H1 (cell line): ENCODE results near the gene QPCTL.

ENCODE experiments used
- BACH1 ChIP-seq: IDR thresholded peaks from 2 replicates; pipeline ENCODE4 v1.6.1; 2012; ENCODE audit warnings: low read length, improper control_type of control experiment
- BRCA1 ChIP-seq: IDR thresholded peaks from 2 replicates; pipeline ENCODE4 v1.6.1; 2012; ENCODE audit warnings: low read depth, low read length, improper control_type of control experiment
- CHD1 ChIP-seq: IDR thresholded peaks from 2 replicates; pipeline ENCODE4 v1.6.1; 2012; ENCODE audit warnings: low read depth, low read length, improper control_type of control experiment
- CTCF ChIP-seq, 3 experiments: IDR thresholded peaks; 1 replicate in 2 of 3; 2 replicates in 1 of 3; pipeline versions ENCODE4 v1.5.1 to v1.6.1; 2011; ENCODE audit warnings: low read length in 3 of 3, mild to moderate bottlenecking in 3 of 3, inconsistent platforms in 2 of 3, low read depth in 1 of 3, moderate library complexity in 1 of 3; ENCODE audit not compliant: insufficient read depth in 1 of 3; ENCODE audit errors: control extremely low read depth in 1 of 3
- JUN ChIP-seq: IDR thresholded peaks from 2 replicates; pipeline ENCODE4 v1.6.1; 2011; ENCODE audit warnings: low read depth, mild to moderate bottlenecking, improper control_type of control experiment, low read length
- JUND ChIP-seq: IDR thresholded peaks from 2 replicates; pipeline ENCODE4 v1.6.1; 2011; ENCODE audit warnings: mild to moderate bottlenecking, improper control_type of control experiment, low read length
- MAFK ChIP-seq: IDR thresholded peaks from 2 replicates; pipeline ENCODE4 v1.6.1; 2012; ENCODE audit warnings: low read depth, mild to moderate bottlenecking, improper control_type of control experiment, low read length
- RAD21 ChIP-seq, 2 experiments: IDR thresholded peaks in 1 of 2; conservative IDR thresholded peaks in 1 of 2; 2 replicates each; pipeline ENCODE4 v1.6.1; 2011; ENCODE audit warnings: low read depth in 2 of 2, low read length in 2 of 2, improper control_type of control experiment in 1 of 2, inconsistent platforms in 1 of 2, mild to moderate bottlenecking in 1 of 2, moderate library complexity in 1 of 2
- SP1 ChIP-seq: IDR thresholded peaks from 2 replicates; pipeline ENCODE4 v1.6.1; 2011; ENCODE audit warnings: low read depth, low read length
- YY1 ChIP-seq: IDR thresholded peaks from 2 replicates; pipeline ENCODE4 v1.6.1; 2011; ENCODE audit warnings: low read depth, mild to moderate bottlenecking, low read length
- TF ChIP-seq, protein P1 (sequence below): fragments of 300-600 bp; sonication (generic); IDR thresholded peaks from 2 replicates; pipeline ENCODE4 v1.7.1; 2012; ENCODE audit warnings: low read length, moderate library complexity, mild to moderate bottlenecking, inconsistent platforms; ENCODE audit not compliant: insufficient replicate concordance

DNA sequence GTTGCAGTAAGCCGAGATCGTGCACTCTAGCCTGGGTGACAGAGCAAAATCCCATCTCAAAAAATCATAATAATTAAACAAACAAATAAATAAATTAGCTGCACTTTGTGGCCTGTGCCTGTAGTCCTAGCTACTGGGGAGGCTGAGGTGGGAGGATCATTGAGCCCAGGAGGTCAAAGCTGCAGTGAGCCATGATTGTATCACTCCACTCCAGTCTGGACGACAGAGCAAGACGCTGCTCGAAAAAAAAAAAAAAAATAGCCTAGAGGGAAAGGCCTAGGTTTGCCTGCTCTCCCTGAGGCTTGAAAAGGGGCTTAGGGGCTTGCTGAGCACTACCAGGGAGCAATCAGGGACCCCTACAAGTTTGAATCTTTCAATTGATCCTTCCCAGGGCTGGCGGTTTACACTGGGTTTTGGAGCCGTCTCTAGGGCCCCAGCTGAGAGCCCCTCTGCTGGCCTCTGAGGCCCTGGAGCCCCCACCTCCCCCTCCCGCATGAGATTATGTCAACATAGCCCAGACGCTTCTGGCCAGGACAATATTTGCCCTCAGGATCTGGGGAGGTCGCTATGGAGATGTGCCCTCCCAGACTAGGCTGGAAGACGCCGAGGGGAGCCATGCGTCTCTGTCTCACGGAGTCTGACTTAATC lies 34.8 kb upstream of the QPCTL start:
- TF ChIP-seq RAD21 (IDR thresholded peaks at IDR 0.05 in 1 of 2, conservative IDR thresholded peaks at IDR 0.05 in 1 of 2; ENCODE audit: low read depth in 2 of 2, low read length in 2 of 2) (no peak), MAFK (no peak), CTCF (IDR thresholded peaks at IDR 0.05; ENCODE audit: control extremely low read depth in 1 of 3, insufficient read depth in 1 of 3, low read depth in 1 of 3, low read length in 3 of 3) (no peak), BRCA1 (no peak), JUN (no peak), CHD1 (no peak), SP1 (no peak), BACH1 (no peak), JUND (no peak), YY1 (no peak)
- TF ChIP-seq, protein P1, sequence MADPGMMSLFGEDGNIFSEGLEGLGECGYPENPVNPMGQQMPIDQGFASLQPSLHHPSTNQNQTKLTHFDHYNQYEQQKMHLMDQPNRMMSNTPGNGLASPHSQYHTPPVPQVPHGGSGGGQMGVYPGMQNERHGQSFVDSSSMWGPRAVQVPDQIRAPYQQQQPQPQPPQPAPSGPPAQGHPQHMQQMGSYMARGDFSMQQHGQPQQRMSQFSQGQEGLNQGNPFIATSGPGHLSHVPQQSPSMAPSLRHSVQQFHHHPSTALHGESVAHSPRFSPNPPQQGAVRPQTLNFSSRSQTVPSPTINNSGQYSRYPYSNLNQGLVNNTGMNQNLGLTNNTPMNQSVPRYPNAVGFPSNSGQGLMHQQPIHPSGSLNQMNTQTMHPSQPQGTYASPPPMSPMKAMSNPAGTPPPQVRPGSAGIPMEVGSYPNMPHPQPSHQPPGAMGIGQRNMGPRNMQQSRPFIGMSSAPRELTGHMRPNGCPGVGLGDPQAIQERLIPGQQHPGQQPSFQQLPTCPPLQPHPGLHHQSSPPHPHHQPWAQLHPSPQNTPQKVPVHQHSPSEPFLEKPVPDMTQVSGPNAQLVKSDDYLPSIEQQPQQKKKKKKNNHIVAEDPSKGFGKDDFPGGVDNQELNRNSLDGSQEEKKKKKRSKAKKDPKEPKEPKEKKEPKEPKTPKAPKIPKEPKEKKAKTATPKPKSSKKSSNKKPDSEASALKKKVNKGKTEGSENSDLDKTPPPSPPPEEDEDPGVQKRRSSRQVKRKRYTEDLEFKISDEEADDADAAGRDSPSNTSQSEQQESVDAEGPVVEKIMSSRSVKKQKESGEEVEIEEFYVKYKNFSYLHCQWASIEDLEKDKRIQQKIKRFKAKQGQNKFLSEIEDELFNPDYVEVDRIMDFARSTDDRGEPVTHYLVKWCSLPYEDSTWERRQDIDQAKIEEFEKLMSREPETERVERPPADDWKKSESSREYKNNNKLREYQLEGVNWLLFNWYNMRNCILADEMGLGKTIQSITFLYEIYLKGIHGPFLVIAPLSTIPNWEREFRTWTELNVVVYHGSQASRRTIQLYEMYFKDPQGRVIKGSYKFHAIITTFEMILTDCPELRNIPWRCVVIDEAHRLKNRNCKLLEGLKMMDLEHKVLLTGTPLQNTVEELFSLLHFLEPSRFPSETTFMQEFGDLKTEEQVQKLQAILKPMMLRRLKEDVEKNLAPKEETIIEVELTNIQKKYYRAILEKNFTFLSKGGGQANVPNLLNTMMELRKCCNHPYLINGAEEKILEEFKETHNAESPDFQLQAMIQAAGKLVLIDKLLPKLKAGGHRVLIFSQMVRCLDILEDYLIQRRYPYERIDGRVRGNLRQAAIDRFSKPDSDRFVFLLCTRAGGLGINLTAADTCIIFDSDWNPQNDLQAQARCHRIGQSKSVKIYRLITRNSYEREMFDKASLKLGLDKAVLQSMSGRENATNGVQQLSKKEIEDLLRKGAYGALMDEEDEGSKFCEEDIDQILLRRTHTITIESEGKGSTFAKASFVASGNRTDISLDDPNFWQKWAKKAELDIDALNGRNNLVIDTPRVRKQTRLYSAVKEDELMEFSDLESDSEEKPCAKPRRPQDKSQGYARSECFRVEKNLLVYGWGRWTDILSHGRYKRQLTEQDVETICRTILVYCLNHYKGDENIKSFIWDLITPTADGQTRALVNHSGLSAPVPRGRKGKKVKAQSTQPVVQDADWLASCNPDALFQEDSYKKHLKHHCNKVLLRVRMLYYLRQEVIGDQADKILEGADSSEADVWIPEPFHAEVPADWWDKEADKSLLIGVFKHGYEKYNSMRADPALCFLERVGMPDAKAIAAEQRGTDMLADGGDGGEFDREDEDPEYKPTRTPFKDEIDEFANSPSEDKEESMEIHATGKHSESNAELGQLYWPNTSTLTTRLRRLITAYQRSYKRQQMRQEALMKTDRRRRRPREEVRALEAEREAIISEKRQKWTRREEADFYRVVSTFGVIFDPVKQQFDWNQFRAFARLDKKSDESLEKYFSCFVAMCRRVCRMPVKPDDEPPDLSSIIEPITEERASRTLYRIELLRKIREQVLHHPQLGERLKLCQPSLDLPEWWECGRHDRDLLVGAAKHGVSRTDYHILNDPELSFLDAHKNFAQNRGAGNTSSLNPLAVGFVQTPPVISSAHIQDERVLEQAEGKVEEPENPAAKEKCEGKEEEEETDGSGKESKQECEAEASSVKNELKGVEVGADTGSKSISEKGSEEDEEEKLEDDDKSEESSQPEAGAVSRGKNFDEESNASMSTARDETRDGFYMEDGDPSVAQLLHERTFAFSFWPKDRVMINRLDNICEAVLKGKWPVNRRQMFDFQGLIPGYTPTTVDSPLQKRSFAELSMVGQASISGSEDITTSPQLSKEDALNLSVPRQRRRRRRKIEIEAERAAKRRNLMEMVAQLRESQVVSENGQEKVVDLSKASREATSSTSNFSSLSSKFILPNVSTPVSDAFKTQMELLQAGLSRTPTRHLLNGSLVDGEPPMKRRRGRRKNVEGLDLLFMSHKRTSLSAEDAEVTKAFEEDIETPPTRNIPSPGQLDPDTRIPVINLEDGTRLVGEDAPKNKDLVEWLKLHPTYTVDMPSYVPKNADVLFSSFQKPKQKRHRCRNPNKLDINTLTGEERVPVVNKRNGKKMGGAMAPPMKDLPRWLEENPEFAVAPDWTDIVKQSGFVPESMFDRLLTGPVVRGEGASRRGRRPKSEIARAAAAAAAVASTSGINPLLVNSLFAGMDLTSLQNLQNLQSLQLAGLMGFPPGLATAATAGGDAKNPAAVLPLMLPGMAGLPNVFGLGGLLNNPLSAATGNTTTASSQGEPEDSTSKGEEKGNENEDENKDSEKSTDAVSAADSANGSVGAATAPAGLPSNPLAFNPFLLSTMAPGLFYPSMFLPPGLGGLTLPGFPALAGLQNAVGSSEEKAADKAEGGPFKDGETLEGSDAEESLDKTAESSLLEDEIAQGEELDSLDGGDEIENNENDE: no peak
